ENCODE data around the gene TSPAN10.

The TSPAN10 gene

GRCh38 chr17:81641825-81642489 is 5.0 kb downstream of the TSPAN10 start:
- ATAC-seq (replicated peaks; ENCODE audit: extremely low read depth, poor library complexity, severe bottlenecking) (no peak), DNase-seq (ENCODE audit: low spot score in 2 of 2) (no peak)
- no peak overlapping the region for H3K4me3 Mint-ChIP-seq

GRCh38 chr17:81644496-81644895 is 7.5 kb downstream of the TSPAN10 start:
- Mint-ChIP-seq H3K36me3 (ENCODE audit: insufficient read depth) (peaks cover 3% of the 10 kb centered on the region), H3K9me3 (no peaks in the 10 kb centered on the region), H3K27me3 (peaks cover 8% of the 10 kb centered on the region), H3K27ac (ENCODE audit: low read depth) (no peak overlapping the region), H3K4me3 (no peak overlapping the region), H3K4me1 (no peaks in the 10 kb centered on the region)
- no peak for DNase-seq (ENCODE audit: low spot score in 2 of 2)
- no peak for ATAC-seq (replicated peaks; ENCODE audit: extremely low read depth, poor library complexity, severe bottlenecking)

More at GRCh38 chr17:81641825-81642489, 5.0 kb downstream of the TSPAN10 start:
- Mint-ChIP-seq H3K9me3 (no peaks in the 10 kb centered on the region), H3K36me3 (ENCODE audit: insufficient read depth) (peaks cover 4% of the 10 kb centered on the region), H3K4me1 (no peaks in the 10 kb centered on the region), H3K27me3 (no peaks in the 10 kb centered on the region), H3K27ac (ENCODE audit: low read depth) (no peak overlapping the region)

- DNase-seq (ENCODE audit: low spot score in 2 of 2) (no peak), ATAC-seq (replicated peaks; ENCODE audit: extremely low read depth, poor library complexity, severe bottlenecking) (no peak)
- Mint-ChIP-seq H3K36me3 (ENCODE audit: insufficient read depth) (peaks cover 3% of the 10 kb centered on the region), H3K4me3 (no peak overlapping the region), H3K4me1 (no peaks in the 10 kb centered on the region), H3K9me3 (no peaks in the 10 kb centered on the region), H3K27me3 (peaks cover 8% of the 10 kb centered on the region), H3K27ac (ENCODE audit: low read depth) (no peak overlapping the region)
Measured at GRCh38 chr17:81644976-81645952, 8.3 kb downstream of the TSPAN10 start.

GRCh38 chr17:81646869-81647600 is 10.0 kb downstream of the TSPAN10 start:
- peaks cover 6% of the 10 kb centered on the region for H3K36me3 Mint-ChIP-seq (ENCODE audit: insufficient read depth)
- no peak for ATAC-seq (replicated peaks; ENCODE audit: extremely low read depth, poor library complexity, severe bottlenecking)
- H3K4me3 Mint-ChIP-seq, result no peak overlapping the region
- no peaks in the 10 kb centered on the region for H3K4me1 Mint-ChIP-seq
- peaks cover 16% of the 10 kb centered on the region for H3K27me3 Mint-ChIP-seq
- no peaks in the 10 kb centered on the region for H3K9me3 Mint-ChIP-seq
- no peak for DNase-seq (ENCODE audit: low spot score in 2 of 2)
- no peak overlapping the region for H3K27ac Mint-ChIP-seq (ENCODE audit: low read depth)

GRCh38 chr17:81647640-81648012 is 10.6 kb downstream of the TSPAN10 start:
- Mint-ChIP-seq H3K4me1 (no peaks in the 10 kb centered on the region), H3K27ac (ENCODE audit: low read depth) (no peak overlapping the region), H3K27me3 (peaks cover 17% of the 10 kb centered on the region), H3K9me3 (no peaks in the 10 kb centered on the region), H3K36me3 (ENCODE audit: insufficient read depth) (peaks cover 6% of the 10 kb centered on the region), H3K4me3 (no peak overlapping the region)
- ATAC-seq (replicated peaks; ENCODE audit: extremely low read depth, poor library complexity, severe bottlenecking) (no peak), DNase-seq (ENCODE audit: low spot score in 2 of 2) (no peak)

GRCh38 chr17:81648013-81648706 is 11.2 kb downstream of the TSPAN10 start:
- H3K27me3 Mint-ChIP-seq, result peaks cover 19% of the 10 kb centered on the region
- ATAC-seq (replicated peaks; ENCODE audit: extremely low read depth, poor library complexity, severe bottlenecking) (no peak), DNase-seq (ENCODE audit: low spot score in 2 of 2) (no peak)
- no peak overlapping the region for H3K27ac Mint-ChIP-seq (ENCODE audit: low read depth)
- no peak overlapping the region for H3K4me3 Mint-ChIP-seq
- no peaks in the 10 kb centered on the region for H3K4me1 Mint-ChIP-seq
- H3K36me3 Mint-ChIP-seq (ENCODE audit: insufficient read depth), result peaks cover 7% of the 10 kb centered on the region
- no peaks in the 10 kb centered on the region for H3K9me3 Mint-ChIP-seq

- Mint-ChIP-seq H3K27me3 (peaks cover 25% of the 10 kb centered on the region), H3K9me3 (no peaks in the 10 kb centered on the region), H3K27ac (ENCODE audit: low read depth) (no peak overlapping the region), H3K4me3 (no peak overlapping the region), H3K36me3 (ENCODE audit: insufficient read depth) (peaks cover 7% of the 10 kb centered on the region), H3K4me1 (no peaks in the 10 kb centered on the region)
- DNase-seq (ENCODE audit: low spot score in 2 of 2) (no peak), ATAC-seq (replicated peaks; ENCODE audit: extremely low read depth, poor library complexity, severe bottlenecking) (no peak)
Measured at GRCh38 chr17:81648707-81649085, 11.7 kb downstream of the TSPAN10 start.

- H3K9me3 Mint-ChIP-seq, result no peaks in the 10 kb centered on the region
- peaks cover 28% of the 10 kb centered on the region for H3K27me3 Mint-ChIP-seq
- no peak overlapping the region for H3K4me3 Mint-ChIP-seq
- no peak overlapping the region for H3K27ac Mint-ChIP-seq (ENCODE audit: low read depth)
- ATAC-seq (replicated peaks; ENCODE audit: extremely low read depth, poor library complexity, severe bottlenecking) (no peak), DNase-seq (ENCODE audit: low spot score in 2 of 2) (no peak)
- H3K36me3 Mint-ChIP-seq (ENCODE audit: insufficient read depth), result peaks cover 7% of the 10 kb centered on the region
- no peaks in the 10 kb centered on the region for H3K4me1 Mint-ChIP-seq
Measured at GRCh38 chr17:81650951-81651350, 14.0 kb downstream of the TSPAN10 start.

- Mint-ChIP-seq H3K4me3 (no peak overlapping the region), H3K27me3 (peaks cover 28% of the 10 kb centered on the region)
- no peak for DNase-seq (ENCODE audit: low spot score in 2 of 2)
Measured at GRCh38 chr17:81651692-81652091, 14.7 kb downstream of the TSPAN10 start.

GRCh38 chr17:81652906-81653771 is 16.1 kb downstream of the TSPAN10 start:
- Mint-ChIP-seq H3K4me3 (peak overlapping the region; percentile 60), H3K9me3 (no peaks in the 10 kb centered on the region), H3K36me3 (ENCODE audit: insufficient read depth) (peaks cover 5% of the 10 kb centered on the region), H3K27me3 (peaks cover 28% of the 10 kb centered on the region), H3K4me1 (no peaks in the 10 kb centered on the region), H3K27ac (ENCODE audit: low read depth) (peak overlapping the region; percentile 48)
- no peak for DNase-seq (ENCODE audit: low spot score in 2 of 2)
- ATAC-seq (replicated peaks; ENCODE audit: extremely low read depth, poor library complexity, severe bottlenecking), result no peak

More at GRCh38 chr17:81651692-81652091, 14.7 kb downstream of the TSPAN10 start:
- H3K27ac Mint-ChIP-seq (ENCODE audit: low read depth), result no peak overlapping the region
- ATAC-seq (replicated peaks; ENCODE audit: extremely low read depth, poor library complexity, severe bottlenecking), result no peak
- H3K4me1 Mint-ChIP-seq, result no peaks in the 10 kb centered on the region
- H3K9me3 Mint-ChIP-seq, result no peaks in the 10 kb centered on the region
- peaks cover 7% of the 10 kb centered on the region for H3K36me3 Mint-ChIP-seq (ENCODE audit: insufficient read depth)

- ATAC-seq (replicated peaks; ENCODE audit: extremely low read depth, poor library complexity, severe bottlenecking) (no peak), DNase-seq (ENCODE audit: low spot score in 2 of 2) (no peak)
- no peak overlapping the region for H3K4me3 Mint-ChIP-seq
- peaks cover 20% of the 10 kb centered on the region for H3K27me3 Mint-ChIP-seq
- H3K9me3 Mint-ChIP-seq, result no peaks in the 10 kb centered on the region
- H3K4me1 Mint-ChIP-seq, result no peaks in the 10 kb centered on the region
- no peak overlapping the region for H3K27ac Mint-ChIP-seq (ENCODE audit: low read depth)
- H3K36me3 Mint-ChIP-seq (ENCODE audit: insufficient read depth), result peaks cover 5% of the 10 kb centered on the region
Measured at GRCh38 chr17:81655378-81656117, 18.6 kb downstream of the TSPAN10 start.
